GM18907 (cell line): ENCODE measurements around the gene CARD11.

Experiments used
- ATAC-seq: cut with Tn5 transposase; IDR thresholded peaks from one replicate; pipeline ENCODE4 v1.9.1; 2021; ENCODE audit warnings: mild to moderate bottlenecking, moderate library complexity; ENCODE audit not compliant: unreplicated experiment

CARD11 gene

DNA sequence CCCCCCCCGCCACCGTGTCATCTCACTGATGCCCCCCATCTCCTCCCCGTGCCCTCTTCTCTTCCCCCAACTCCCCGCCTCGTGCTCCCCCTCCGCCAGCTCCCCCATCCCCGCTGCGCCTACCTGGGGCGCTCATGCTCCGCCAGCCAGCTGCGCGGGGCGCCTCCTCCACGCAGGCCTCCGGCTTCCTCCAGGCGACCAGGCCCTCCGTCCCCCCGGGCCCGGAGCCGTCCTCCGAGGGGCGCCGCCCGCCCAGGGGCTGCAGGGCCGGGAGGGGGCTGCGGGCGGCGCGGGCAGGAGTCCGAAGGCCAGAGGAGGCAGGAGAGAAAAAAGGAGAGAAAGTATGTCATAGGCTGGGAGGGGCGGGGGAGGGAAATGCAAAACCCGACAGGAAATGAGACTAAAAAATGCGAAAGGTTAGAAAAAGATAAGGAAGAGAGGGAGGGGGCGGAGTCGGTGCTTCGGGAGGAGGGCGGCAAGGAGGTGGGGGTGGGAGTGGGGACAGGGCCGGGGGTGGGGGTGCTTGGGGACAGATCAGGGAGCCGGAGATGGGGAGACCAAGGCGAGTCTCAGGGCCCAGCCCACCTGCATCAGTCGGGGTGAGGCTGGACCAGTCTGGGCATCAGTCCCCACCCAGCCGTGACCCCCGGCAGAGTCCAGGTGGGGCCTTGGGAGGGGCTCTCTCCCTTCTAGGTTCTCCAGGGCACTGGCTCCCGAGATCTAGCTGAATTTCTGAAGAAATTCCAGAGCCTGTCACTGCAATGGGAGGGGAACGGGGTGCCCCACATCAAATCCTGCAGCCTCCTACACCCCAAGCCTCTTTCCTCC lies at the start of gene CARD11:
Gene CARD11 (minus strand): TSS at position 324 of the 828 bp plus-strand sequence. CDS start 85,361 bp downstream, outside the sequence.
- ATAC-seq, result peak; percentile 38

DNA sequence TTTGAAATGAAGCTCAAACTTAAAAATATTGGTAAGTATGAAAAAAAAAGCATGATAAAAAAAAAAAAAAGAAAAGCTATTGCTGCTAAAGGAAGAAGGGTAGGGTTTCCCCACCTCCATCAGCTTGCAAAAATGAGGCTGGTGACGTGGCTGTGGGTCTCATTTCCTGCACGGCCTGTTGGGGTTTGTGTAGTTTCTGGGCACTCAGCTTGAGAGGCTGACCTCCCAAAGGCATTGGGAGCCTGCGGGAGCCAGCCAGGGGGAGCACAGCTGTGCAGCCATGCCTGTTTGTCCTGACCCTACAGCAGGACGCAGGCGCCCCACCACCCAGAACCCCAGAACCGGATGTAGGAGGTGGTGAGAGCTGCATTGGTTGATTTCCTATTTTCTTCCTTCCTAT lies 48.8 kb upstream of the CARD11 start:
- ATAC-seq, result peak; percentile 79

DNA sequence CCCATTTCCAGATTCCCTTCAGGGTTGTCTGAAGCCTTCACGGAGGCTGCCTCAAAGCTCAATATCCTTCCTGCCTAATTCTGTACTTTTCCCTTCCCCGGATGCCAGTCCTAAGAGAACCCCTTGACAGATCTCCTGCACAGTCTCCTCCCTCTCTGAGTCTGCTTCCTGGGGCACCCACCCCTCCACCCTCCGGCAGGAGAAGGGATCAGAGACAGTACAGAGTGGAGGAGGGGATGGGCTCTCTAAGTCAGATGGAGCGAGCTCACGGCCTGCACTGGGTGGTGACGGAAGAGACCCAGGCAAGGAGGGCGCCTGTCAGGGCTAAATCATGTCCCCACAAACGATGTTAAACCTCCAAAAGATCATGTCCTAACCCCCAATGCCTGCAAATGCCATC lies 48.0 kb upstream of the CARD11 start:
- no peak for ATAC-seq

- no peak for ATAC-seq
Measured at GRCh38 chr7:3089493-3089892, 45.8 kb upstream of the CARD11 start.

- ATAC-seq, result no peak
Measured at GRCh38 chr7:3087243-3087755, 43.6 kb upstream of the CARD11 start.

DNA sequence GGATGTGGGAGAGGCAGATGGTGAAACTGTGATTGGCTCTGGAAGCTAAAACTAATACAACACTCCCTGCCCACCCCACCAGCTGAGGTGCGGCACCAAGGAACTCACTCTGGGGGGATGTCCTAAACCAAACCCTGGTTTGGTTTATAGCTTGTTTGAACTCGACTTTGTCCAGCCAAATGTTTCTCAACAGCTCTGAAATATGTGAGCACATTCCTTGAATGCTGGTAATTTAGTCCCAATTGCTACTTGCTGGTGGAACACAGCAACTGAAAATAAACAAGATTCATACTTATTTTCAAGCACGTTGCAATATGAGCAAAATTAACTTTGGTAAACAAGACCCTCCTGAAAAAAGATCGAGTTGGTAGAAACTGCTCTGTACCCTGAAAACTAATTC lies 39.7 kb upstream of the CARD11 start:
- no peak for ATAC-seq

DNA sequence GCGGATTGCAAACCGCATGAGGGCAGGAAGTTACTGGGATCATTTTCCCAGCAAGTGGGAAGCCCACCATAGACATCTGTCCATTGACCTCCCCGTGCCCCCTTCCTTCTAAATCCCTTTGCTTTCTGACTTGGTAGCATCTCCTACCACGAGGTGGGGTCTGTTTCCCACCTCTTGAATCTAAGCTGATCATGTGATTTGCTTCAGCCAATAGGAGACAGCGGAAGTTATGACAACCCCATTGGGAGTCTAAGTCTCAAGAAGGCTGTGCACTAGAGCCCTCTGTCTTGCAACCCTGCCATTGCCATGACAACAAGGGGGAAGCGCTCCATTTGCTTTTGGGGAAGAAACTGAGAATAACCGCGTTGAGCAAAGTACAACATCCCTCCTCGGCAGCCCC lies 39.2 kb upstream of the CARD11 start:
- no peak for ATAC-seq

GRCh38 chr7:3082386-3082785 lies 38.7 kb upstream of the CARD11 start:
- ATAC-seq, result no peak

DNA sequence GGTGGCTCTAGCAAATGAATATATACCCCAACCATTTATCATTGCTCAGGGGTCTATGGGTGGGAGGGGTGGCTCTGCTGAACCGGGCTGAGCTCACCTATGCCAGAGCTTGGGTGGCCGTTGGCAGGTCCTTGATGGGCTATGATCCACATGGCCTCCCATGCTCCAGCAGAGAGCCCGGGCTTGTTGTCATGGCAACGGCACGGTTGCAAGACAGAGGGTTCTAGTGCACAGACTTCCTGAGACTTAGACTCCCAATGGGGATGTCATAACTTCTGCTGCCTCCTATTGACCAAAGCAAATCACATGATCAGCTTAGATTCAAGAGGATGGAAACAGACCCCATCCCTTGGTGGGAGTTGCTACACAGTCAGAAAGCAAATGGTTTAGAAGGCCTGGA lies 36.4 kb upstream of the CARD11 start:
- no peak for ATAC-seq

DNA sequence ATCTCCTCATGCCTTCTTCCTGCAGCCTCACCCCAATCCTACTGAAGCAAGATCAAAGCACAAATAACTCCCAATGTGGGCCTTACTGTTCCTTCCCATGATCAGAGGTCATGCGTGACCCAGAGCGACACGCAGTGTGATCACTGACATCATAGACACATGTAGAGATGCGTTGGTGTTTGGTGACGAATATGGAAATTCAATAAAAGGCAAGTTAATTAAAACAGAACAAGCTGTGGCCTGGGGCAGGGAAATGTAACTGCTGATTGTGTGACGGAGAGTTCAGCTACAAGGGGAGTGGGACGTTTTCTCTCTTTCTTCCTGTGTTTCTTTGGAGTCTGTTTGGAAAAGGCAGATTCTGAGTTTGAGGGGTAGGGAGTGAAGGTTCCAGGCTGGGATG lies 34.8 kb upstream of the CARD11 start:
- no peak for ATAC-seq

GRCh38 chr7:3076700-3077099 lies 33.0 kb upstream of the CARD11 start:
- no peak for ATAC-seq

- no peak for ATAC-seq
Measured at GRCh38 chr7:3076163-3076562, 32.5 kb upstream of the CARD11 start.

- no peak for ATAC-seq
Measured at GRCh38 chr7:3075441-3075840, 31.8 kb upstream of the CARD11 start.

GRCh38 chr7:3074459-3074821 lies 30.8 kb upstream of the CARD11 start:
- ATAC-seq, result no peak

DNA sequence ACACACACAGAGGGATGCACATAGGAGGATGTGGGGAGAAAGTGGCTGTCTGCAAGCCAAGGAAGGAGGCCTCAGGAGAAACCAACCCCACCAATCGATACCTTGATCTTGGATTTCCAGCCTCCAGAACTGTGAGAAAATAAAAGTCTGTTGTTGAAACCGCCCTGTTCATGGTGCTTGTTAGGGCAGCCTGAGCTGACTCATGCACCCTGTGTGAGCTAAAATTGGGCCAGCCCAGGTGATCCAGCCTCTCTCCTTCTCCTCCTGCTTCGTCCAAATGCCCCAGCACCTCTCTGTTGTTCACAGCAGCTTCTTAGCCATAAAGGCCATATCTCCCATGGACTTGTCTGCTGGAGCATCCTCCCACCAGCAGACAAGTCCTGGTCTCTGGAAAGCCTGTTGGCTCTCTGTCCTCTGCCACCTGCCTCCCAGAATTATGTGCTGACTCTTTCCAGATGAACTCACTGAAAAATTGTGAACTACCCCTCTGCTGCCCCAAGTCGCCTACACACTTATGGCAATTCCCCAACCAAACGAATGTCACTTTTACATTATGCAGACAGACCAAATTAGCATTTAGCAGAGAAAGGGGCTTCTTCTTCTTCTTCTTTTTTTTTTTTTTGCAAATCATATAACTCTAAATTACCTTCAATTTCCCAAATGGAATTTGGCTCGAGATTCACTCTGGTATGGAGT lies 30.2 kb upstream of the CARD11 start:
- no peak for ATAC-seq

- no peak for ATAC-seq
Measured at GRCh38 chr7:3070908-3071307, 27.2 kb upstream of the CARD11 start.

GRCh38 chr7:3069771-3070449 lies 26.2 kb upstream of the CARD11 start:
- no peak for ATAC-seq

GRCh38 chr7:3068530-3068929 lies 24.9 kb upstream of the CARD11 start:
- no peak for ATAC-seq

DNA sequence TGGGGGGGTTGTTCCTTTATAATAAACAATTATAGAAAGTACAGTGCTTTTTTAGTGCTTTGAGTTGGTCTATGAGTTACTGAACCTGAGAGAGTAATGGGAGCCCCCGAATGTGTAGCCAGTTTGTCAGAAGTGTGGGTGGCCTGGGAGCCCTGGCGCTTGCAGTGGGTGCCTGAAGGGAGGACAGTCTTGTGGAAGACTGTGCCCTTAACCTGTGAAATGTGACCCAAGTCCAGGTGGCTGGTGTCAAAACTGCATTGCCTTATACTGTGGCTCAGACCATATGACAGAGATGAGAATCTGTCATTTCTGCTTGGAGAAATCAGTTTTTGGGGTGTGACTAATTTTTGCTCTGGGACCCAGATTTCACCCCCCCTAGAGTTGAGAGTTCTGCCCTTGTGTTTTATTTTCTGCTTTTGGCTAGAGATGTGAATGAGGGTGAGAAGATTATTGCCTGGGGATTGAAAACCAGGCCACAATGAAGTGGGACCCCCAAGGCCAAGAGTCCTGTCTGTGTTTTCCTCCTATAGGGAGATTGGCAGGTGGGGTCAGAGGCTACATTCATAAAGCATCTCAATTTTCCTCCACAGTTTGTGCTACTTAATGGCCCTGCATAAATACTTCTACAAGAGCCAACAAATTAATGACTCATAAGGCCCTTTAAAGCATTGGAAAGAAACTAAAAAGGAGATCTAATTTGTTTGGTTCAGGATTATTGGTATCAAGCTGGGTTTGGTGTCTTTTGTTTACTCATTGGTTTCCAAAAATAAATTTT lies 24.1 kb upstream of the CARD11 start:
- no peak for ATAC-seq

DNA sequence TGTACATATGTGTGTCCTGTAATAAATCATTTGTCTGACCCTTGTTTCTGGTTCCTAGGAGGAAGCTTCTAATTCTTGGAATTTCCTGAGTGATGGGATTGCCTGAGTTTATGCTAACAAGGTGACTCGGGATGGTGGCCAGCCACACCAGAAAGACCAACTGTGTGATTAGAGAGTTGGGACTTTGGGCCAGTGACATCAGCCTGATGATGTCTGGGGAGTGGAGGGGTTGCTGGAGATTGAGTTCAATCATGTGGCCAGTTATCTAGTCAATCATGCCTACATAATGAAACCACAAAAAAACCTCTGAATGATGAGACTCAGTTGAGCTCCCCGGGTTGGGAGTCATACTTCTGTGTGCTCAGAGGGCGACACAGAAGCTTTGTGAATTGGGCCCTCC lies 23.5 kb upstream of the CARD11 start:
- ATAC-seq, result no peak

GRCh38 chr7:3066506-3066905 lies 22.8 kb upstream of the CARD11 start:
- no peak for ATAC-seq
